ENCODE data around the gene MAPRE3. TPM values are rescaled to one million over a fixed set of nuclear protein-coding genes. Genes with fewer than 3 reads are reported as not detected.

The MAPRE3 gene
- total RNA-seq, 1 experiment from 2014 or later, result 11.6 TPM

DNA sequence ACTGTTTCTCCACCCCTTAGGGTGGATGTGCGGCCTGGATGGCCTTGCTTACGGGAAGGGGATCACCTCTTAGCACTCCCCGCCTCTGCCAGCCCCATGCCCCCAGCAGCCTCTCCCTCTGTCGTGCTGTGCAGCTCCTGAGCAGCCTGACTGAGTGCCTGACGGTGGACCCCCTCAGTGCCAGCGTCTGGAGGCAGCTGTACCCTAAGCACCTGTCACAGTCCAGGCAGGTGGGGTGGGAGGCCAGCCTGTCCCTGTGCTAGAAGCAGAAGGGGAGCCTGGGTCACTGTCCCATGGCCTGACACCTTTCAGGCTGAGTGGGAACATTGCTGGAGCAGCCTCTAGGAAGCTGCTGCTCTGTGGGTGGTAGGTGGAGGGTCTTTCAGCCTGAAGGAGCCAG, 67.6 kb downstream of the MAPRE3 start:
- H3K4me1 ChIP-seq (ENCODE audit: control insufficient read depth, insufficient read depth, low read length), result peaks cover 7% of the 10 kb centered on the region
- in situ Hi-C loops (cut with HindIII; ENCODE audit: low pct_unique_long_range_greater_than_20kb, low sequenced_read_pairs) (no loop called here), intact Hi-C loops (cut with micrococcal nuclease; ENCODE audit: unreplicated experiment) (no loop called here)
- H3K36me3 ChIP-seq (ENCODE audit: control insufficient read depth, insufficient read depth, low read length), result peaks cover 8% of the 10 kb centered on the region
- ChIA-PET POLR2A (no interaction called here), CTCF (no interaction called here)
- TF ChIP-seq, protein P1, sequence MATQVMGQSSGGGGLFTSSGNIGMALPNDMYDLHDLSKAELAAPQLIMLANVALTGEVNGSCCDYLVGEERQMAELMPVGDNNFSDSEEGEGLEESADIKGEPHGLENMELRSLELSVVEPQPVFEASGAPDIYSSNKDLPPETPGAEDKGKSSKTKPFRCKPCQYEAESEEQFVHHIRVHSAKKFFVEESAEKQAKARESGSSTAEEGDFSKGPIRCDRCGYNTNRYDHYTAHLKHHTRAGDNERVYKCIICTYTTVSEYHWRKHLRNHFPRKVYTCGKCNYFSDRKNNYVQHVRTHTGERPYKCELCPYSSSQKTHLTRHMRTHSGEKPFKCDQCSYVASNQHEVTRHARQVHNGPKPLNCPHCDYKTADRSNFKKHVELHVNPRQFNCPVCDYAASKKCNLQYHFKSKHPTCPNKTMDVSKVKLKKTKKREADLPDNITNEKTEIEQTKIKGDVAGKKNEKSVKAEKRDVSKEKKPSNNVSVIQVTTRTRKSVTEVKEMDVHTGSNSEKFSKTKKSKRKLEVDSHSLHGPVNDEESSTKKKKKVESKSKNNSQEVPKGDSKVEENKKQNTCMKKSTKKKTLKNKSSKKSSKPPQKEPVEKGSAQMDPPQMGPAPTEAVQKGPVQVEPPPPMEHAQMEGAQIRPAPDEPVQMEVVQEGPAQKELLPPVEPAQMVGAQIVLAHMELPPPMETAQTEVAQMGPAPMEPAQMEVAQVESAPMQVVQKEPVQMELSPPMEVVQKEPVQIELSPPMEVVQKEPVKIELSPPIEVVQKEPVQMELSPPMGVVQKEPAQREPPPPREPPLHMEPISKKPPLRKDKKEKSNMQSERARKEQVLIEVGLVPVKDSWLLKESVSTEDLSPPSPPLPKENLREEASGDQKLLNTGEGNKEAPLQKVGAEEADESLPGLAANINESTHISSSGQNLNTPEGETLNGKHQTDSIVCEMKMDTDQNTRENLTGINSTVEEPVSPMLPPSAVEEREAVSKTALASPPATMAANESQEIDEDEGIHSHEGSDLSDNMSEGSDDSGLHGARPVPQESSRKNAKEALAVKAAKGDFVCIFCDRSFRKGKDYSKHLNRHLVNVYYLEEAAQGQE (IDR thresholded peaks at IDR 0.05; ENCODE audit: insufficient read depth in 1 of 2, low read depth in 2 of 2, low read length in 1 of 2), result no peak
- TF ChIP-seq, protein P2, sequence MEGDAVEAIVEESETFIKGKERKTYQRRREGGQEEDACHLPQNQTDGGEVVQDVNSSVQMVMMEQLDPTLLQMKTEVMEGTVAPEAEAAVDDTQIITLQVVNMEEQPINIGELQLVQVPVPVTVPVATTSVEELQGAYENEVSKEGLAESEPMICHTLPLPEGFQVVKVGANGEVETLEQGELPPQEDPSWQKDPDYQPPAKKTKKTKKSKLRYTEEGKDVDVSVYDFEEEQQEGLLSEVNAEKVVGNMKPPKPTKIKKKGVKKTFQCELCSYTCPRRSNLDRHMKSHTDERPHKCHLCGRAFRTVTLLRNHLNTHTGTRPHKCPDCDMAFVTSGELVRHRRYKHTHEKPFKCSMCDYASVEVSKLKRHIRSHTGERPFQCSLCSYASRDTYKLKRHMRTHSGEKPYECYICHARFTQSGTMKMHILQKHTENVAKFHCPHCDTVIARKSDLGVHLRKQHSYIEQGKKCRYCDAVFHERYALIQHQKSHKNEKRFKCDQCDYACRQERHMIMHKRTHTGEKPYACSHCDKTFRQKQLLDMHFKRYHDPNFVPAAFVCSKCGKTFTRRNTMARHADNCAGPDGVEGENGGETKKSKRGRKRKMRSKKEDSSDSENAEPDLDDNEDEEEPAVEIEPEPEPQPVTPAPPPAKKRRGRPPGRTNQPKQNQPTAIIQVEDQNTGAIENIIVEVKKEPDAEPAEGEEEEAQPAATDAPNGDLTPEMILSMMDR (IDR thresholded peaks at IDR 0.05), result no peak
- no peaks in the 10 kb centered on the region for H3K27me3 ChIP-seq (ENCODE audit: control insufficient read depth, insufficient read depth, low read length)
- ATAC-seq (no peak), DNase-seq (ENCODE audit: low read depth, low spot score) (no peak)
- no TSS peak for BruUV-seq (replicated peaks)
- H3K4me3 ChIP-seq (ENCODE audit: low read depth in 2 of 2, low read length in 2 of 2), result no peak overlapping the region
- H3K9me3 ChIP-seq (ENCODE audit: control insufficient read depth, insufficient read depth, low read depth, low read length), result no peaks in the 10 kb centered on the region
- H3K27ac ChIP-seq (ENCODE audit: low read length), result no peak overlapping the region

DNA sequence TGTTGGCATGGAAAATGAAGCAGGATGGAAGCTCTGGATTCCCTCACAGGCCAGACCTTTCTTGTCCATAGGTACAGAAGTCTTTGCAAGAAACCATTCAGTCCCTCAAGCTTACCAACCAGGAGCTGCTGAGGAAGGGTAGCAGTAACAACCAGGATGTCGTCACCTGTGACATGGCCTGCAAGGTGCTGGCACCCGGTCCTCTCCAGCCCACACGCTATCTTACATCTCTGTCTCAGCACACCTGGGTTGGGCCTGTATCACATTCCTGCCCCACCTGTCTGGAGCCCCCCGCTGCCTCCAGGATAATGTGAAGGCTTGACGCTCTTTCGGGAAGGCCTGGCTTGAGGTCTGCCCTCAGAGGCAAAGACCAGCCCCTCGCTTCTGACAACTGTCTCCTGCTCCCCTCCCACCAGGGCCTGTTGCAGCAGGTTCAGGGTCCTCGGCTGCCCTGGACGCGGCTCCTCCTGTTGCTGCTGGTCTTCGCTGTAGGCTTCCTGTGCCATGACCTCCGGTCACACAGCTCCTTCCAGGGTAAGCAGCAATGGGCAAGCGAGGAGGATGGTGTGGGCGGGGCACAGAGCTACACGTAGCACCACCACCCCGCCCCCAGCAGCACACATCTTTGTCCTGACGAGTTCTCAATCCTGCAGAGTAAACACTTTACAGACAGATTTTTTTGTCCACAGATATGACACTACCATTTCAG, 68.3 kb downstream of the MAPRE3 start:
- CTCF ChIA-PET, result no interaction called here

More for the DNA sequence above, 68.3 kb downstream of the MAPRE3 start:
- ATAC-seq, result no peak
- intact Hi-C loops (cut with micrococcal nuclease; ENCODE audit: unreplicated experiment) (no loop called here), in situ Hi-C loops (cut with HindIII; ENCODE audit: low pct_unique_long_range_greater_than_20kb, low sequenced_read_pairs) (no loop called here)
- Histone ChIP-seq H3K36me3 (ENCODE audit: control insufficient read depth, insufficient read depth, low read length) (peaks cover 8% of the 10 kb centered on the region), H3K4me3 (ENCODE audit: low read depth in 2 of 2, low read length in 2 of 2) (no peak overlapping the region), H3K27me3 (ENCODE audit: control insufficient read depth, insufficient read depth, low read length) (no peaks in the 10 kb centered on the region), H3K27ac (ENCODE audit: low read length) (no peak overlapping the region), H3K4me1 (ENCODE audit: control insufficient read depth, insufficient read depth, low read length) (peaks cover 4% of the 10 kb centered on the region), H3K9me3 (ENCODE audit: control insufficient read depth, insufficient read depth, low read depth, low read length) (no peaks in the 10 kb centered on the region)
- POLR2A ChIA-PET, result no interaction called here
- DNase-seq (ENCODE audit: low read depth, low spot score), result no peak
- no TSS peak for BruUV-seq (replicated peaks)
- TF ChIP-seq, protein P2 (IDR thresholded peaks at IDR 0.05), result no peak
- TF ChIP-seq TCF7L2 (IDR thresholded peaks at IDR 0.05; ENCODE audit: low read depth, low read length) (no peak), SIN3A (IDR thresholded peaks at IDR 0.05; ENCODE audit: borderline replicate concordance, insufficient read depth, low read depth, low read length) (no peak), POLR2AphosphoS5 (IDR thresholded peaks at IDR 0.05; ENCODE audit: low read depth, low read length) (no peak)
- TF ChIP-seq, protein P1 (IDR thresholded peaks at IDR 0.05; ENCODE audit: insufficient read depth in 1 of 2, low read depth in 2 of 2, low read length in 1 of 2), result no peak
